Fibroblast of mammary gland (primary cell): ENCODE measurements around the gene COL13A1.

Experiments
- DNase-seq: peaks from one replicate; pipeline ENCODE4 v3.0.0-alpha.2; 2010; ENCODE audit warnings: low read depth
- H3K4me3 ChIP-seq: 2 replicates; pipeline ENCODE4 v1.5.1; 2011; ENCODE audit warnings: low read depth, mild to moderate bottlenecking, low read length, moderate library complexity; ENCODE audit not compliant: control insufficient read depth
- TF ChIP-seq, protein P1 (sequence below): conservative IDR thresholded peaks from 2 replicates; pipeline ENCODE4 v1.5.1; 2011; ENCODE audit warnings: low read depth, low read length, inconsistent platforms; ENCODE audit not compliant: control insufficient read depth, insufficient read depth

Gene COL13A1

GRCh38 chr10:69844698-69845097, 43.0 kb downstream of the COL13A1 start:
- no peak overlapping the region for H3K4me3 ChIP-seq
- DNase-seq: no peak
- TF ChIP-seq, protein P1, sequence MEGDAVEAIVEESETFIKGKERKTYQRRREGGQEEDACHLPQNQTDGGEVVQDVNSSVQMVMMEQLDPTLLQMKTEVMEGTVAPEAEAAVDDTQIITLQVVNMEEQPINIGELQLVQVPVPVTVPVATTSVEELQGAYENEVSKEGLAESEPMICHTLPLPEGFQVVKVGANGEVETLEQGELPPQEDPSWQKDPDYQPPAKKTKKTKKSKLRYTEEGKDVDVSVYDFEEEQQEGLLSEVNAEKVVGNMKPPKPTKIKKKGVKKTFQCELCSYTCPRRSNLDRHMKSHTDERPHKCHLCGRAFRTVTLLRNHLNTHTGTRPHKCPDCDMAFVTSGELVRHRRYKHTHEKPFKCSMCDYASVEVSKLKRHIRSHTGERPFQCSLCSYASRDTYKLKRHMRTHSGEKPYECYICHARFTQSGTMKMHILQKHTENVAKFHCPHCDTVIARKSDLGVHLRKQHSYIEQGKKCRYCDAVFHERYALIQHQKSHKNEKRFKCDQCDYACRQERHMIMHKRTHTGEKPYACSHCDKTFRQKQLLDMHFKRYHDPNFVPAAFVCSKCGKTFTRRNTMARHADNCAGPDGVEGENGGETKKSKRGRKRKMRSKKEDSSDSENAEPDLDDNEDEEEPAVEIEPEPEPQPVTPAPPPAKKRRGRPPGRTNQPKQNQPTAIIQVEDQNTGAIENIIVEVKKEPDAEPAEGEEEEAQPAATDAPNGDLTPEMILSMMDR: no peak

DNA sequence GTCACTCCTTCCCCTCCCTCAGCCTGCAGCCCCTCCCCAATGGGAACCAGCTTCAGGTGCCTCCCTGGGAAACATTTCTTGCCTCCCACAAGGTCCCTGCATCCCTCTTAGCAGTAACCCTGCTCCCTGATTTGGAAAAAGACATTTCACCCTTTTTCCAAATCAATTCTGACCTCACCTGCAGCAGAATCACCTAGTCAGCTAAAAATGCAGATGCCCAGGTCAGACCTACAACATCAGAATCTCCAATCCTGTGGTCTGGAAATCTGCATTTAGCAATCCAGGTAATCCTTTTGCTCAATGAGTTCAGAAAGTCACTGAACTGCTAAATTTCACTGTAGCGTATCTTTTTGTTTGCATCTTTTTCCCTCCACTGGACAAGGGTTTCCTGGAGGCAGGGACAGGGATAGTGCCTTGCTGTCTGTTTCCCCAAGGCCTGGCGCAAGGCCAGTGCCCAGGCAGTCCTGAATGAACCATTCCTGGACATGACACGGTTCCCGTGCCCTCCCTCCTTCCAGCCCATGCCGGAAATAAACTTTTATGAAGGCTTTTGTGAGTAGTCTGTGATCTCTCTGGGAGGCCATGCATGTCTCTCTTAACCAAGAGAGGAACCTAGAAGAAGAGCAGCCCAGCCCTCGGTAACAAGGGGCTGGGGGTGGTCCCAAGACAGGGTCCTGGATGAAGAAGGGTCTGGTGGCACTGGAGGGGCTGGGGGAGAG, 44.0 kb downstream of the COL13A1 start:
- H3K4me3 ChIP-seq: no peak overlapping the region
- TF ChIP-seq, protein P1: no peak
- no peak for DNase-seq

DNA sequence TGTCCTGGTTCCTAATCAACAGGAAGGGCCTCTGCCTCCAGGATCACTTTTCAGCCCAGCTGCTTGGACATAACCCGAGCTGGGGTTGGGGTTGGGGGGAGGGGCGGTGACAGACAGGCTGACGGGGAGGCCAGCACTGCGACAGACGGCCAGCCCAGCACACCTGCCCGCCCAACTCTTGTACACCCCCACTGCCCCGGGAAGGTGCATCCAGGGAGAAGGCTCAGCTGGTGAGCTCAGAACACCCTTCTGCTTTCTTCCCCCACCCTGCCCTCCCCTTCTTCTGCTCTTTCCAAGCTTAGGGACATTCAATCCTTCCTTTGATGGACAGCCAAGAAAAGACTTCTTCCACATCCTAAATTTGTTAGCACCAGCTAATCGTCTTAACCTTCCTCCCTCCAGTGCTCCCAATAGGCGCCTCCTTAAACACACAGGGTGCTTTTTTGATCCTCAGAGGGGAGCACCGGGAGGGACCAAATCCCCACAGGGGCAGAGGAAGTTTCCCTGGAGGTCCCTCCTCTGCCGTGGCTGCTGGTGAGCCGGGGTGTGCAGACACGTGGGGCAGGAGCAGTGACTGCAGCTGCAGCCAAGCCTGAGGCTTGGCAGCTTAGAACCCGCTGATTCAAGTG, 44.7 kb downstream of the COL13A1 start:
- DNase-seq: no peak
- H3K4me3 ChIP-seq: no peak overlapping the region

DNA sequence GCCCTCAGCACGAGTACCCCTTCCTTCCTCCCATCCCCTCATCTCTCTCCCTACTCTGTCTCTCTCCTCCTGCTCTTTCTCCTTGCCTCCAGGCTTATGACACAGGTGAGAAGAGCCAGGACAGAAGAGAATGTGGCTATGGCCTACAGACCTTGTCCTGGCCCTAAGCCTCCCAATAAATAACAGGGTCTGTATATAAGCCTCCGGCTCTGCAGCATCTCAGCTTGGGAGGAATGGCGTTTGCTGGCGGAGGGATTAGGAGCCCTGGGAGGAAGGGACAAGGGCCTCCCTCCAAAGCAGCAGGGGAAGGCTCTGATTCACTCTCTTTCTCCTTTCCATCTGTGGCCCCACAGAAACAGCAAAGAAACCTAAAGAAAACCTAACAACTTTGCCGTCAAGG, 45.8 kb downstream of the COL13A1 start:
- H3K4me3 ChIP-seq: no peak overlapping the region
- no peak for DNase-seq
- TF ChIP-seq, protein P1: no peak

More for the DNA sequence above, 44.7 kb downstream of the COL13A1 start:
- TF ChIP-seq, protein P1: no peak

- H3K4me3 ChIP-seq: no peak overlapping the region
- TF ChIP-seq, protein P1: no peak
- peak; percentile 22 for DNase-seq
Observed at GRCh38 chr10:69847883-69848282, 46.2 kb downstream of the COL13A1 start.

DNA sequence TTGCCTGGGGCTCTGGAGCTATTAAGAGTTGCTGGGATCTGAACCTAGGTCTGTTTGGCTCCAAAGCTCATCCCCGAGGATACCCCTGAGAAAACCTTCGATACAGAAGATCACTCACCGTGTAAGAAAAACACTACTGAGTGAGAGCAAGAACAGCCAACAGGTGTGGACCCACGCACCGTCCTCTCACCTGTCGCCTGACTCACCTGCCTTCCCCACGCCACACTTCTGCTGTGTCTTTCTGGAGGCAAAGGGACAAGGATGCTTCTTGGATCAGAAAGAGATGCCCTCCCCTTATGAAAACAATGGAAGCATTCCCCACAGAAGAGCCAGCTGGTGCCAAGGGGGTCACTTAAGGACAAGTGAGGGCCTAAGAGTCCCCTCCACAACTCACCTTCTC, 46.7 kb downstream of the COL13A1 start:
- H3K4me3 ChIP-seq: no peak overlapping the region
- TF ChIP-seq, protein P1: no peak
- no peak for DNase-seq

- no peak for DNase-seq
- no peak overlapping the region for H3K4me3 ChIP-seq
- TF ChIP-seq, protein P1: no peak
Observed at GRCh38 chr10:69849825-69850224, 48.1 kb downstream of the COL13A1 start.
